Hematopoietic multipotent progenitor cell (in vitro differentiated cells): ENCODE results near the gene SAMD11. TPM values are rescaled to one million over a fixed set of nuclear protein-coding genes. Genes with fewer than 3 reads are reported as not detected.

ENCODE experiments used
- DNase-seq, 3 donors: peaks; one replicate each; pipeline ENCODE4 v3.0.0-alpha.2; 2011 to 2015; ENCODE audit warnings: low read depth in 2 of 3, low spot score in 2 of 3
- total RNA-seq: library from RNA; depleted of rRNA; stranded (reverse); fragments of >200 nt; gene quantifications from one replicate; pipeline ENCODE4 v1.2.3, GENCODE V29; 2012

The SAMD11 gene
- total RNA-seq, 1 donor: 0.54 TPM

- DNase-seq: no peak
These were observed 7.0 kb downstream of the SAMD11 start for GRCh38 chr1:930633-931138.

- DNase-seq: no peak
These were observed 7.9 kb downstream of the SAMD11 start for GRCh38 chr1:931380-932172.

DNA sequence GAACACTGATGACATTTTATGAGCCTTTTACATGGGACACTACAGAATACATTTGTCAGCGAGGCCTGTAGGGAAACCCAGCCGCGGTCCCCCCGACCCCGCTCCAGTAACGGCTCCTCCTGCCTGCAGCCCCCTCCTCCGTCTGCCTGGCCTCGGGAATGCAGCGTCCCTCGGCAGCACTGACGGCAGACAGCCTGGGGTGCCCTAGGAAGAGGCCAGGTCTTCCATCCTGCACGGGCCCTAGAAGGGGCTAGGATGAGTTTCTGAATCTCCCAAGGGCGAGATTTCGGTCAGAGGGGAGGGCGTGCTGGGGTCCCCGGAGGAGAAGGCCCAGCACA lies 8.4 kb downstream of the SAMD11 start:
- DNase-seq: no peak

GRCh38 chr1:932776-933602 lies 9.3 kb downstream of the SAMD11 start:
- DNase-seq: no peak

DNA sequence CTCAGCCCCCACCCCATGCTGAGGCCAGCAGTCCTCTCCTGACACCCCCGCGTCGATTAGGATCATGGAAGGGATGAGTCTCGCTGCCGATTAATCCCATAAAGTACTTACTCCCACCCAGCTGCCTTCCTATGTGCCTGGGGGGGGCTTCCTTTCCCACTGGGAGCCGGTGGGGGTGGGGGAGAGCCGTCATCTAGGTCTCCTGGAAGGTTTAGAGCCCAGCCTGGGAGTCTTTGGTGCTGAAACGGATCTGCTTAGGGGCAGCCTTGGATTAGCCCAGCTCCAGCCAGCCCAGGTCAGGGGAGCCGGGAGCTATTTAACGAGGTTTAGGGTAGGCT lies 9.8 kb downstream of the SAMD11 start:
- DNase-seq: no peak

DNA sequence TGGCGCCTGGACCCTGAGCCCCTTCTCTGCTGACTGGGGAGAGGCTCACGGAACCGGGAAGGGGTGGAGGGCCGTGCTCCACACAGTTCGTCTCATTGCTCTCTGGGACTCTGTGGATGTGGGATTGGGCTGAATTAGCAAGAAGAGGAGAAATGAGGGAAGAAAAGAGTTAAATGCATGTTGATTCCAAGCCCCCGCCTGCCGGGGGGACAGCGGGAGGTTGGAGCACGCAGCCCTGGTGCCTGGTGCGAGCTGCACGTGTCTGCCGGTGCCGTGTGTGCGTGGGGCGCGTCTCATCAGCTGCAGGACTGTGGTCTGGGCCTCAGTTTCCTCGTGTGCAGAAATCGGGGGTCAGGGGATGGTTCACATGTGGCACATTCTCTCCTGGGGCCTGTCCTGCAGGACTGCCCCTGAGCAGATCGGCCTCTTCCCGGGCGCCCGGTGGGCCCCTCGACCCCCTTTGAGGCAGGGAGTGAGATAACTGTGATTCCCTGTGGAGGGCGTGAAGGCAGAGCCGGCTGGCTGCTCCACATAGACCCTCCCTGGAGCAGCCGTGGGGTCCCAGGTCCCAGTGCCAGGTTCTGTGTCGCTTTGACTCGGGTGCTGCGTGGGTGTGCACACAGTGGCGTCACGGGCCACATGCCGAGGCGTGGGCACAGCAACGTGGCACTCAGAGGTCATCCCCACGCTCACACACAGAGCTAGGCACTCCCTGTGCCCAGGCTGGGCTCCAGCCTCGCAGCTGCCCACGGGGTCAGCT lies 11.4 kb downstream of the SAMD11 start:
- no peak for DNase-seq

DNA sequence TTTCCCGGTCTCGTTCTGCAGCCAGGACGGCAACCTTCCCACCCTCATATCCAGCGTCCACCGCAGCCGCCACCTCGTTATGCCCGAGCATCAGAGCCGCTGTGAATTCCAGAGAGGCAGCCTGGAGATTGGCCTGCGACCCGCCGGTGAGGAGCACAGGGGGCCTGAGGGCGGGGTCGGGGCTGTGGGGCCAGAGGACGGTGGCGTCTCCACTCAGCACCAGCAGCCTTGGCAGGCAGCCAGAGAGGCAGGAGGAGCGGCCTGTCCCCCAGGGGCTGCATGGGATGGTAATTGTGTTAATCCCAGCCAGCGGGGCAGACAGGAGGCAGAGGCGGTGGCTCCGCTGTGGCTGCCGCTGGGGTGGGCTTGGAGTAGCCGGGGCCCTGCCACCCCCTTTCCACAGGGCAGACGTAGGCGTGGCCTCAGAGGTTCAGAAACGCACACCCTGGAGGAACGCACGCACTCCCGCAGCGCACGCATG lies 12.1 kb downstream of the SAMD11 start:
- peak in 1 of 3 donors; percentile 40 for DNase-seq

GRCh38 chr1:936348-937264 lies 12.9 kb downstream of the SAMD11 start:
- no peak for DNase-seq

DNA sequence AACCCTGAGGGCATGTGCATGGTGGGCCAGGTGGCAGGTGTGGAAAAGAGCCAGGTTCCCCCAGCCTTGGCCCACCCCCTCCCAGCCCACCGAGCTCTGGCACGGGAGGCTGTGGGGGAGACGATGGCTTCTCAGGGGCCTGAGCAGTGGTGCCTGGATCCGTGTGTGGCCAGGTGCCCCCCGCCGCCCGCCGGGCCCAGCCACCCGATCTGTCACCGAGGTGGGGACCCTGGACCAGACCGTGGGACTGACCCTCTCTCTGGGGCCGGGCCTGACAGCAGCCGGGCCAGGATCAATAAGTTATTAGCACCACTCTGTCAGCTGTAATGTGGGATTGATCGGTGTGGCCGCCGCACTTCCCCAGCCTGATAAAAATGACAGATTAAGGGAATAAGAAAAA lies 13.8 kb downstream of the SAMD11 start:
- no peak for DNase-seq

DNA sequence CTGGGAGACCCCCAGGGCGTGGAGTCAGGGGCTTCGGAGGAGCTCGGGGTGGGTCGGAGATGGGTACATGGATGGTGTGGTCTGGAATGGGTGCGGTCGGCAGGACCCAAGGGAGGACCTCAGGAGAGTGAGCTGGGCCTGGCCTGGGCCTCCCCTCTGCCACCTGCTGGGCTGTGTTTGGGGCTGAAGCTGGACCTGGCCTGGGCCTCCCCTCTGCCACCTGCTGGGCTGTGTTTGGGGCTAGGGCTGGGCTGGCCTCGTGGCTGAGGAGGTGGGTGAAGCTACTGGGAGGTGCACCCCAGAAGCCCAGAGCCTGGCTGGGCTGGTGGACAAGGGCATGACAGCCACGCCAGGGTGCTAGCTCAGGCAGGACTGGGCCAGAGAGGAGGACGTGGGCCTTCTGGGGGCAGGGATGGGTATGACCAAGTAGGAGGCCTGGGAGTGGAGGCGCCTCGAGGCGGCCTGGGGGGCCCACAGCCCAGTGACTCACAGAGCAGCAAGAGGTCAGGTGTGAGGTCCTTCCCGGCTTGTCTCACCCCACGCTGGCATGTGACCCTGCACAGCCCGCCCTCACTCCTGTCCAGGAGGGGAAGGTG lies 14.5 kb downstream of the SAMD11 start:
- peak in 2 of 3 donors; percentile 49 to 59 for DNase-seq

GRCh38 chr1:938711-939489 lies 15.2 kb downstream of the SAMD11 start:
- DNase-seq: no peak

GRCh38 chr1:939511-940106 lies 15.9 kb downstream of the SAMD11 start:
- no peak for DNase-seq

GRCh38 chr1:940107-941014 lies 16.6 kb downstream of the SAMD11 start:
- DNase-seq: peak in 2 of 3 donors; percentile 56 to 65

- no peak for DNase-seq
These were observed 17.4 kb downstream of the SAMD11 start for GRCh38 chr1:941015-941587.

DNA sequence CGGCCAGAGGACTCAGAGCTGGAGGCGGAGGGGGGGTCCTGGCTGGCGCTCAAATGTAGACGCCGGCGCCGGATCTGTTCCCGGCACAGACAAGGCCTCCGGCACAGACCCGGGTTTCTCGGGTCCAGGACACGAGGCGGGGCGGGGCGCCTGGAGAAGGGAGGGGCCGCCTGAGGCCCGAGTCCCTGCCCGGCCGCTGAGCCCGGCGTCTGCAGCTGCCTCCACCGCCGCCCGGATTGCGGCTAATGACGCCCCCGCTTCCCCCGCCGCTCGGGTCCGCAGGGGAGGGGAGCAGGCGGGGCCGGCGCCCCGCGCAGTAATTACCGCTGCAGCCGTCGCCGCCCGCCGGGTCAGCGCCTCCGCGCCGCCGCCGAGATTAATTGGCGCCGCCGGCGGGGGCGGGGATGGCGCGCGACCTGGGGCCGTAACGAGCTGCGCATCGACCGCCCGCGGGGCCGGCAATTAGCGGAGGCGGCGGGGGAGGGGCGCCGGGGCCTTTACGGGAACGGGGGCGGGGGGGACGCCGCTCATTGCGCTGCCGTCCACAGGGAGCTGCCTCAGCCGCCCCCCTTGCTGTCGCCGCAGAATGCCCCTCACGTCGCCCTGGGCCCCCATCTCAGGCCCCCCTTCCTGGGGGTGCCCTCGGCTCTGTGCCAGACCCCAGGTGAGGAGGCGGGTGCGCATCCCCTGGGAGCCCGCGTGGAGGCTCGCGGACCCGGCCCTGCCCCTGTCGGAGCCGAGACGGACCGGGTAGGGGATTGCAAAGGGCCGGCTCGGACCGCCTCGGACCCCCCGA lies 18.1 kb downstream of the SAMD11 start:
- peak in 1 of 3 donors; percentile 53 for DNase-seq

- DNase-seq: no peak
These were observed 18.7 kb downstream of the SAMD11 start for GRCh38 chr1:942411-942821.
